Activated T-cell treated with anti-CD3 and anti-CD28 coated beads, Interleukin-2, amount 50 U/mL, for 4 hours (primary cell): ENCODE results near the gene ABCD2. TPM values are rescaled to one million over a fixed set of nuclear protein-coding genes. Genes with fewer than 3 reads are reported as not detected.
"Not testable (repeated sequence)": the region's sequence is repeated elsewhere in the genome, so short reads cannot be mapped to it uniquely, and the experiment has no call there.

Source experiments
- ATAC-seq, 2 donors: fragments of 200-7000 bp; cut with Tn5 transposase; one replicate each; pipeline ENCODE4 v1.10.0; 2021
- DNase-seq: peaks from one replicate; pipeline ENCODE4 v3.0.0-alpha.2; 2020
- H3K27me3 Mint-ChIP-seq: one replicate; pipeline ENCODE4 v1.8.0; 2021; ENCODE audit warnings: low read depth, mixed read lengths
- H3K36me3 Mint-ChIP-seq: one replicate; pipeline ENCODE4 v1.8.0; 2022; ENCODE audit warnings: mixed read lengths; ENCODE audit not compliant: insufficient read depth
- H3K4me1 Mint-ChIP-seq: one replicate; pipeline ENCODE4 v1.8.0; 2021; ENCODE audit warnings: low read depth, mixed read lengths
- H3K4me3 Mint-ChIP-seq: one replicate; pipeline ENCODE4 v1.8.0; 2021; ENCODE audit warnings: mild to moderate bottlenecking, moderate library complexity, mixed read lengths
- H3K9me3 Mint-ChIP-seq: one replicate; pipeline ENCODE4 v1.8.0; 2021; ENCODE audit warnings: mixed read lengths
- total RNA-seq, 3 donors: library from RNA; stranded (reverse); gene quantifications; one replicate each; pipeline ENCODE4 v1.2.1, GENCODE V29; 2021

Gene ABCD2
- total RNA-seq, 3 donors from 2014 or later, result 0.69 to 0.89 (median 0.79) TPM

GRCh38 chr12:39601951-39602350 is 17.7 kb downstream of the ABCD2 start:
- not testable (repeated sequence) for ATAC-seq, H3K9me3 Mint-ChIP-seq, H3K4me3 Mint-ChIP-seq, H3K27me3 Mint-ChIP-seq, DNase-seq
- peaks cover 25% of the 10 kb centered on the region for H3K36me3 Mint-ChIP-seq
- peaks cover 14% of the 10 kb centered on the region for H3K4me1 Mint-ChIP-seq

DNA sequence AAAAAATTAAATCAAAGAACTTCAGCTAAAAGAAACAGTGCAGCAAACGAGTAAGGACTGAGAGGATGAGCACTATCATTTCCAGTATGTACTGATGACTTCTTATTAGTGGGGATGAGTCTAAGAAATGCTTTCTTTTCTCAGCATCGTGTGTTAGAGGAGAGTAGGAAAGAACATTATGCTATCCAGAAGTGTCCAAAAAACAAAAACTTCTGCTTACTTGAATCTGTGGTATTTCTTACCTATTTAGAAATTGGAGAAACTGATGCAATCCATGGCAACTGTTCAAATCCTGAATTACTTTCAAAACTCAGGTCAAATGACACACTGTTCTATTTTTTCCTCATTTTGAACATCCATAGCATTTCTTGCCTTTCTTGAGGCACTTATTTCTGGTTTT is 23.7 kb downstream of the ABCD2 start:
- DNase-seq (no peak), ATAC-seq (no peak)
- Mint-ChIP-seq H3K4me1 (peaks cover 5% of the 10 kb centered on the region), H3K9me3 (no peaks in the 10 kb centered on the region), H3K36me3 (peaks cover 12% of the 10 kb centered on the region), H3K4me3 (no peak overlapping the region), H3K27me3 (no peaks in the 10 kb centered on the region)

DNA sequence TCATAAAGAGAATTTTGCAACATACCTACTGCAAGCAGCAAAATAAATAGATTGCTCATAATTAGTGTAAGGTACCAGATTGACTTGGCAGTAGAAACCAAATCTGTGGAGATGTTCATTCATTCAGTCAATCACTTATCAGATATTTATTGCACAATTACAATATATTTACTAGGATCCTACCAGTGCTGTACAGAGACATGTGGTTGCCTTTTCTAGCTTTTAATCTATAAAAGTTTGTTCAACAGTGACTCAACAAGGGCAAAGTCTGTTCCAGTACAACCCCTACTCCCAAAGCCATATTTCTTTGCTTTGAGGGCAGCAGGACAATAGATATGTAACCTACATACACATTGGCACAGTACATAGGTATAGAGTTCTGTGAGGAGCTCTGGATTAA is 27.3 kb downstream of the ABCD2 start:
- Mint-ChIP-seq H3K9me3 (no peaks in the 10 kb centered on the region), H3K4me1 (peaks cover 7% of the 10 kb centered on the region), H3K4me3 (no peak overlapping the region), H3K36me3 (peaks cover 6% of the 10 kb centered on the region), H3K27me3 (no peaks in the 10 kb centered on the region)
- DNase-seq (no peak), ATAC-seq (peak in 1 of 2 donors; percentile 32)

GRCh38 chr12:39588348-39588747 is 31.3 kb downstream of the ABCD2 start:
- H3K36me3 Mint-ChIP-seq, result peaks cover 23% of the 10 kb centered on the region
- H3K9me3 Mint-ChIP-seq, result no peaks in the 10 kb centered on the region
- H3K4me1 Mint-ChIP-seq, result peaks cover 3% of the 10 kb centered on the region
- H3K27me3 Mint-ChIP-seq, result no peaks in the 10 kb centered on the region
- H3K4me3 Mint-ChIP-seq, result no peak overlapping the region
- DNase-seq (no peak), ATAC-seq (no peak)

- no peak overlapping the region for H3K4me3 Mint-ChIP-seq
- H3K4me1 Mint-ChIP-seq, result peaks cover 3% of the 10 kb centered on the region
- H3K27me3 Mint-ChIP-seq, result no peaks in the 10 kb centered on the region
- ATAC-seq (peak in 1 of 2 donors; percentile 73), DNase-seq (peak; percentile 8)
- no peaks in the 10 kb centered on the region for H3K9me3 Mint-ChIP-seq
- H3K36me3 Mint-ChIP-seq, result peaks cover 23% of the 10 kb centered on the region
These were observed 32.4 kb downstream of the ABCD2 start for GRCh38 chr12:39587225-39587624.

GRCh38 chr12:39586816-39587215 is 32.8 kb downstream of the ABCD2 start:
- ATAC-seq, result no peak
- no peaks in the 10 kb centered on the region for H3K9me3 Mint-ChIP-seq
- H3K4me3 Mint-ChIP-seq, result no peak overlapping the region
- H3K27me3 Mint-ChIP-seq, result no peaks in the 10 kb centered on the region
- H3K4me1 Mint-ChIP-seq, result peaks cover 3% of the 10 kb centered on the region
- DNase-seq, result no peak
- peaks cover 23% of the 10 kb centered on the region for H3K36me3 Mint-ChIP-seq

DNA sequence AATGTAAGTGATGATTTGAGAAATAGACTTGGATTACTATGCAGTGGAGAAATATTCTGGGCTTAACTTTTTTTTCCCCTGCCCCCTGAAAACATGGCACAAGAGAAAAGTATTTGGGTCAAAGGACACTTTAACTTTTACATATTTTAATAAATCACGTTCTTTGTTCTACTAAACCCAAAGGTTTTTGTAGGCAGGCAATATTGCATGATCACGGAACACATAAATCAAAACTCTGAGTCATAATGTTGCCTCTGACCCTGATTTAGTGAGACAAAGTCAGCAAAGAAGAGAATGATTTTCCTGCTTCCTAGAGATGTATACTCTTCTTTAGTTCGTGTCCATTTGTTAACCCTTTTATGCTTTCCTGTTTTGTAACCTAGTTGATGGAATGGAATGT is 38.0 kb downstream of the ABCD2 start:
- no peaks in the 10 kb centered on the region for H3K9me3 Mint-ChIP-seq
- H3K4me1 Mint-ChIP-seq, result no peaks in the 10 kb centered on the region
- peaks cover 35% of the 10 kb centered on the region for H3K36me3 Mint-ChIP-seq
- H3K4me3 Mint-ChIP-seq, result no peak overlapping the region
- no peaks in the 10 kb centered on the region for H3K27me3 Mint-ChIP-seq
- no peak for ATAC-seq
- DNase-seq, result no peak

GRCh38 chr12:39575498-39575875 is 44.1 kb downstream of the ABCD2 start:
- peaks cover 4% of the 10 kb centered on the region for H3K9me3 Mint-ChIP-seq
- DNase-seq, result no peak
- H3K4me3 Mint-ChIP-seq, result no peak overlapping the region
- peaks cover 45% of the 10 kb centered on the region for H3K36me3 Mint-ChIP-seq
- H3K27me3 Mint-ChIP-seq, result no peaks in the 10 kb centered on the region
- ATAC-seq, result no peak
- peaks cover 3% of the 10 kb centered on the region for H3K4me1 Mint-ChIP-seq

DNA sequence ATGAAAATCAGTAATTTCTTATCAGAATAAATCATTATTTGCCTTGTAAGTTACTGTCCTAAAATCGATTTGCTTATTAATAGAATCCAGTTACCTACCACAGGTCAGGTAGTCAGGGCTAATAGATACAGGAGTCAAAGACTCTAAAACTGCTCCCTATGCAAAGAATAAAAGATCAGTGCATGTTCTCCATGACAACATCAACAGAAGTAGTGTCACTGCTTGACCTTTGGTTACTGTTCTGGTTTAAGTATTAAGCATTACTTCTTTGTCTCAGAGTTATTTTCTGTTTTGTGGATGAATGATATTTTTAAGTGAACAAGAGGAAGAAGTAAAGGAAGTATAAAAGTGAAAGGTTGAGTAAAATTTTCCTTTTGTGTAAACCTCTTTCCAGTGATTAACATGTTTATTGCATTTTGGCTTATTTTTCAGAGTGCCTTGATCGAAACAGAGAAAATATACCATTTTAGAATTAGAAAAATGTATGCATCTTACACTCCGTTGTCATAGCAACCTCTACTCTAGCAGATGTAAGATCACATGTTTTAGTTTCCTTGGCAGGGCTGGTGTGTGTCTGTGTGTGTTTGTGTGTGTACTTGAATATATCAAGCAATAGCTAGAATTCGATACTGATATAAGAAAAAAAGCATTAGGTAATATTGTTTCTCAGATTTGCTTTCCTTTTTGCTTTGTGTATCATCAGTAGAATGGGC is 44.7 kb downstream of the ABCD2 start:
- ATAC-seq (no peak), DNase-seq (no peak)
- Mint-ChIP-seq H3K4me1 (peaks cover 3% of the 10 kb centered on the region), H3K36me3 (peaks cover 48% of the 10 kb centered on the region), H3K9me3 (peaks cover 4% of the 10 kb centered on the region), H3K27me3 (no peaks in the 10 kb centered on the region), H3K4me3 (no peak overlapping the region)

DNA sequence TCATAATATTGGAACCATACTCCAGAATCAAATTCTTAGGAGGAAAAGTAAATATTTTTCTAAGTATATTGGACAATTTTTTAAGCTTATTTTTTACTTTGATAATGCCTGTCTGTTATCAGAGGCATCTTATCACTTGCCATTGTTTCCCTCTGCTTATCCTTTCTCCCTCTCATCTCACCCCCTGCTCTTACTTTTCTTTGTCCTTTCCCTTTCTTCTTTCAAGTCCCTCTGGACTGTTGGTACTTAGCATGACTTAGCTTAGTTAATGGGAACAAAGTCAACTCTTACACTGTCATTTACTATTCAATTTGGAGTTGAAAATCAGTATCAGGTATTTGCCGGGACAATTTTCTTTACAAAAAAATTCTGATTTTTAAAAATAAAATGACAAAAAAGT is 45.2 kb downstream of the ABCD2 start:
- Mint-ChIP-seq H3K9me3 (peaks cover 4% of the 10 kb centered on the region), H3K4me1 (peaks cover 3% of the 10 kb centered on the region), H3K36me3 (peaks cover 49% of the 10 kb centered on the region), H3K4me3 (no peak overlapping the region), H3K27me3 (no peaks in the 10 kb centered on the region)
- no peak for DNase-seq
- no peak for ATAC-seq

DNA sequence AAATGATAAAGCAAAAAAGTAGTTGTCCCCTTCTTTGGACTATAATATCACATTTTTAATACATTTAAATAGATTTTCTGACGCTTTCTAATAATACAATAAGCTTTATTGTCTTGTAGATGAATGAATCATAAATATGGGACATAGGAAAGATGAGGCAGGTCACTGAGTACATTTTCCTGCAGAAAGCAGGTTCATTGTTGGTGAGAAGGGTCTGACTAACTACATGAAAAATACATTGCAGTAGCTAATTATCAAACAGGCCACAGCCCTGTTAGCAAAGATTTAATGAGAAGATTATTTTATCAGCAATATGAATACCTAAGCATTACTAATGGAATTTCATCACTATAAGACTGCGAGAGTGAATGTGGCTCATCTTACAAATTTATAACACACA is 45.6 kb downstream of the ABCD2 start:
- Mint-ChIP-seq H3K4me3 (no peak overlapping the region), H3K9me3 (peaks cover 4% of the 10 kb centered on the region), H3K36me3 (peaks cover 49% of the 10 kb centered on the region), H3K27me3 (no peaks in the 10 kb centered on the region), H3K4me1 (peaks cover 3% of the 10 kb centered on the region)
- ATAC-seq (no peak), DNase-seq (no peak)

GRCh38 chr12:39572551-39572950 is 47.1 kb downstream of the ABCD2 start:
- peaks cover 4% of the 10 kb centered on the region for H3K9me3 Mint-ChIP-seq
- H3K4me3 Mint-ChIP-seq, result no peak overlapping the region
- peaks cover 47% of the 10 kb centered on the region for H3K36me3 Mint-ChIP-seq
- ATAC-seq, result no peak
- peaks cover 3% of the 10 kb centered on the region for H3K4me1 Mint-ChIP-seq
- no peak for DNase-seq
- no peaks in the 10 kb centered on the region for H3K27me3 Mint-ChIP-seq

DNA sequence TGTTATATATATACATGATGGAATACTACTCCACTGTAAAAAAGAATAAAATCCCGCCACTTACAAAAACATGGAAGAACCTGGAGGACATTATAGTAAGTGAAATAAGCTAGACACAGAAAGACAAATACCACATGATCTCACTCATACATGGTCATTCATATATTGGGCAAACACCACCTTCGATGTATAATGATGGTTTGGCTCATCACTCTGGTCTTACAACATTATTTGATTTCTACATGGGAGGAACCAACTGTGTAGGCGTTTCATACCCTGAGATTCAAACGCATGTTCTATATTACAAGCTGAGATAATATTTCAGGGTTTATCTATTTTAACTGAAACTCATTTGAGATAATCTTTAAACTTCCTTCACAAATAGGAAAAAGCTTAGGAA is 48.3 kb downstream of the ABCD2 start:
- no peak overlapping the region for H3K4me3 Mint-ChIP-seq
- H3K36me3 Mint-ChIP-seq, result peaks cover 49% of the 10 kb centered on the region
- H3K9me3 Mint-ChIP-seq, result peaks cover 16% of the 10 kb centered on the region
- DNase-seq (no peak), ATAC-seq (no peak)
- H3K27me3 Mint-ChIP-seq, result no peaks in the 10 kb centered on the region
- H3K4me1 Mint-ChIP-seq, result peaks cover 3% of the 10 kb centered on the region

DNA sequence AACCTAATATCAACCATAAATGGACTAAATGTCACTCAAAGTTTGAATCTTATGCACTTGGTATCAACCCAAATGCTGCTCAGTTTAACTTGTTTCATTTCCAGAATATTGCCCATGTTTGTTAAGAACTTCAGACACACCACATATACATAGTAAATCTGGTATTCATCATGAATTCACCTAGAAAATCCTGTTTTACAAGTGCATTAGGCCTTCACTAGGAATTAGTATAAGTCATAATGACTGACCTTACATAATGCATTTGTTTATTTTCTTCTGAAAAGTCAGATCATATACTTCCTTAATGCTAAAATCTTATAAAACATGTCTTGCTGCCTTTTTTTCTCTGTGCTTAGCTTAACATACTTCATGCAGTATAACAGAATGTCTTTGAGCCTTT is 66.1 kb downstream of the ABCD2 start:
- no peaks in the 10 kb centered on the region for H3K4me1 Mint-ChIP-seq
- no peaks in the 10 kb centered on the region for H3K27me3 Mint-ChIP-seq
- H3K4me3 Mint-ChIP-seq, result no peak overlapping the region
- H3K36me3 Mint-ChIP-seq, result peaks cover 32% of the 10 kb centered on the region
- no peak for DNase-seq
- no peak for ATAC-seq
- peaks cover 6% of the 10 kb centered on the region for H3K9me3 Mint-ChIP-seq

DNA sequence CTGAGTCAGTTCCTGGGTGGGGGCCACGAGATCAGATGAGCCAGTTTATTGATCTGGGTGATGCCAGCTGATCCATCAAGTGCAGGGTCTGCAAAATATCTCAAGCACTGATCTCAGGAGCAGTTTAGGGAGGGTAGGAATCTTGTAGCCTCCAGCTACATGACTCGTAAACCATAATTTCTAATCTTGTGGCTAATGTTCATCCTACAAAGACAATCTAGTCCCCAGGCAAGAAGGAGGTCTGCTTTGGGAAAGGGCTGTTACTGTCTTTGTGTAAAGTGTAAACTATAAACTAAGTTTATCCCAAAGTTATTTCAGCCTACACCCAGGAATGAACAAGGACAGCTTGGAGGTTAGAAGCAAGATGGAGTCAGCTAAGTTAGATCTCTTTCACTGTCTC is 75.4 kb downstream of the ABCD2 start:
- H3K4me1 Mint-ChIP-seq, H3K36me3 Mint-ChIP-seq, H3K4me3 Mint-ChIP-seq, ATAC-seq, H3K9me3 Mint-ChIP-seq, H3K27me3 Mint-ChIP-seq, DNase-seq: not testable (repeated sequence)
